Caco-2 (cell line): ENCODE data around the gene INPP5D. TPM values are rescaled to one million over a fixed set of nuclear protein-coding genes. Genes with fewer than 3 reads are reported as not detected.

ENCODE experiments used
- BruUV-seq: library from RNA; stranded (reverse); fragments of 400-500 nt; replicated peaks from 2 replicates; lab custom pipeline; 2021; lab: Mats Ljungman, UMichigan
- CTCF ChIA-PET: fragments of 300-600 bp; sonication (Branson Sonifier 250); formaldehyde crosslinking; loops from one replicate; lab custom pipeline; 2022; ENCODE audit warnings: antibody characterized with exemption; lab: Charles Lee
- POLR2A ChIA-PET: fragments of 300-600 bp; sonication (Branson Sonifier 250); formaldehyde crosslinking; loops from one replicate; lab custom pipeline; 2022; ENCODE audit warnings: antibody characterized with exemption; lab: Charles Lee
- DNase-seq, 2 experiments: peaks; one replicate each; pipeline versions ENCODE4 v3.0.0 to v3.0.0-alpha.2; 2020 to 2022
- H3K27me3 ChIP-seq: replicated peaks from 2 replicates; pipeline ENCODE4 v1.6.0; 2011; ENCODE audit warnings: low read length; ENCODE audit not compliant: control insufficient read depth, insufficient read depth
- H3K36me3 ChIP-seq: 2 replicates; pipeline ENCODE4 v1.5.1; 2011; ENCODE audit warnings: low read length; ENCODE audit not compliant: control insufficient read depth, insufficient read depth
- H3K4me1 ChIP-seq: fragments of 250-450 bp; sonication (Bioruptor Pico); 2 replicates; pipeline ENCODE4 v1.5.1; 2020; ENCODE audit warnings: mild to moderate bottlenecking
- H3K4me3 ChIP-seq: 2 replicates; pipeline ENCODE4 v1.5.1; 2011; ENCODE audit warnings: low read depth, mild to moderate bottlenecking, control low read depth, low read length
- H3K9me3 ChIP-seq: fragments of 250-450 bp; sonication (Bioruptor Pico); 2 replicates; pipeline ENCODE4 v1.5.1; 2020; ENCODE audit warnings: mild to moderate bottlenecking, moderate library complexity
- H3K27ac Mint-ChIP-seq: one replicate; pipeline ENCODE4 v1.8.0; 2022; ENCODE audit warnings: mixed read lengths; ENCODE audit not compliant: unreplicated experiment
- H3K27me3 Mint-ChIP-seq: one replicate; pipeline ENCODE4 v1.8.0; 2022; ENCODE audit warnings: mixed read lengths; ENCODE audit not compliant: insufficient read depth, unreplicated experiment
- H3K36me3 Mint-ChIP-seq: one replicate; pipeline ENCODE4 v1.8.0; 2022; ENCODE audit warnings: mild to moderate bottlenecking, mixed read lengths; ENCODE audit not compliant: insufficient read depth, unreplicated experiment
- H3K4me1 Mint-ChIP-seq: one replicate; pipeline ENCODE4 v1.8.0; 2022; ENCODE audit warnings: low read depth, mixed read lengths; ENCODE audit not compliant: unreplicated experiment
- H3K4me3 Mint-ChIP-seq: one replicate; pipeline ENCODE4 v1.8.0; 2022; ENCODE audit warnings: mild to moderate bottlenecking, moderate library complexity, mixed read lengths; ENCODE audit not compliant: unreplicated experiment
- H3K9me3 Mint-ChIP-seq: one replicate; pipeline ENCODE4 v1.8.0; 2022; ENCODE audit warnings: mixed read lengths; ENCODE audit not compliant: unreplicated experiment
- CTCF ChIP-seq, 2 experiments: fragments of 200-600 bp in 1 of 2; IDR thresholded peaks; 1 replicate in 1 of 2; 2 replicates in 1 of 2; pipeline versions ENCODE4 v1.5.1 to v1.8.0; 2011 to 2022; ENCODE audit warnings: antibody characterized with exemption in 1 of 2, control low read depth in 1 of 2, inconsistent platforms in 1 of 2, low read depth in 1 of 2, low read length in 1 of 2, mild to moderate bottlenecking in 1 of 2, moderate library complexity in 1 of 2; ENCODE audit not compliant: insufficient read depth in 1 of 2, severe bottlenecking in 1 of 2, unreplicated experiment in 1 of 2
- intact Hi-C: fragments of 100-400 bp; cut with micrococcal nuclease; formaldehyde crosslinking; loops from one replicate; pipeline ENCODE4 v1.10.0; 2022; ENCODE audit not compliant: unreplicated experiment
- total RNA-seq: library from RNA; stranded (reverse); gene quantifications from 2 replicates; pipeline ENCODE4 v1.2.3, GENCODE V29; 2022

INPP5D gene
- total RNA-seq, 1 experiment from 2014 or later, result not detected

- no peaks in the 10 kb centered on the region for H3K27me3 Mint-ChIP-seq
- POLR2A ChIA-PET, result no interaction called here
- H3K36me3 Mint-ChIP-seq, result peaks cover 11% of the 10 kb centered on the region
- H3K36me3 ChIP-seq, result no peaks in the 10 kb centered on the region
- H3K27me3 ChIP-seq, result no peaks in the 10 kb centered on the region
- no peak overlapping the region for H3K4me3 Mint-ChIP-seq
- no peaks in the 10 kb centered on the region for H3K9me3 Mint-ChIP-seq
- TF ChIP-seq CTCF (IDR thresholded peaks at IDR 0.05; ENCODE audit: insufficient read depth in 1 of 2, low read depth in 1 of 2, low read length in 1 of 2, severe bottlenecking in 1 of 2, unreplicated experiment in 1 of 2), result no peak
- CTCF ChIA-PET, result no interaction called here
- H3K9me3 ChIP-seq, result no peaks in the 10 kb centered on the region
- H3K27ac Mint-ChIP-seq, result no peak overlapping the region
- DNase-seq, result no peak
- no TSS peak for BruUV-seq
- H3K4me3 ChIP-seq, result no peak overlapping the region
- intact Hi-C loops, result no loop called here
- peaks cover 6% of the 10 kb centered on the region for H3K4me1 Mint-ChIP-seq
- H3K4me1 ChIP-seq, result no peaks in the 10 kb centered on the region
Observed at GRCh38 chr2:233247116-233247515, 187.0 kb downstream of the INPP5D start.

- no peak for TF ChIP-seq CTCF (IDR thresholded peaks at IDR 0.05; ENCODE audit: insufficient read depth in 1 of 2, low read depth in 1 of 2, low read length in 1 of 2, severe bottlenecking in 1 of 2, unreplicated experiment in 1 of 2)
- POLR2A ChIA-PET, result no interaction called here
- Mint-ChIP-seq H3K9me3 (no peaks in the 10 kb centered on the region), H3K4me1 (peaks cover 6% of the 10 kb centered on the region), H3K27ac (no peak overlapping the region), H3K36me3 (peaks cover 11% of the 10 kb centered on the region), H3K27me3 (no peaks in the 10 kb centered on the region), H3K4me3 (no peak overlapping the region)
- CTCF ChIA-PET, result no interaction called here
- BruUV-seq, result no TSS peak
- no peaks in the 10 kb centered on the region for H3K36me3 ChIP-seq
- H3K27me3 ChIP-seq, result no peaks in the 10 kb centered on the region
- intact Hi-C loops, result no loop called here
- H3K4me1 ChIP-seq, result no peaks in the 10 kb centered on the region
- H3K9me3 ChIP-seq, result no peaks in the 10 kb centered on the region
- H3K4me3 ChIP-seq, result no peak overlapping the region
- peak; percentile 12 to 52 for DNase-seq
Observed at GRCh38 chr2:233247744-233248143, 187.6 kb downstream of the INPP5D start.

GRCh38 chr2:233248999-233249398 lies 188.9 kb downstream of the INPP5D start:
- CTCF ChIA-PET, result no interaction called here
- no peak for TF ChIP-seq CTCF (IDR thresholded peaks at IDR 0.05; ENCODE audit: insufficient read depth in 1 of 2, low read depth in 1 of 2, low read length in 1 of 2, severe bottlenecking in 1 of 2, unreplicated experiment in 1 of 2)
- intact Hi-C loops, result no loop called here
- POLR2A ChIA-PET, result no interaction called here
- Histone ChIP-seq H3K4me1 (peaks cover 3% of the 10 kb centered on the region; the same call in 1 of the 2 replicates), H3K27me3 (no peaks in the 10 kb centered on the region), H3K4me3 (no peak overlapping the region), H3K9me3 (no peaks in the 10 kb centered on the region), H3K36me3 (no peaks in the 10 kb centered on the region)
- BruUV-seq, result no TSS peak
- H3K9me3 Mint-ChIP-seq, result no peaks in the 10 kb centered on the region
- peaks cover 11% of the 10 kb centered on the region for H3K36me3 Mint-ChIP-seq
- no peak for DNase-seq
- peaks cover 6% of the 10 kb centered on the region for H3K4me1 Mint-ChIP-seq
- H3K4me3 Mint-ChIP-seq, result no peak overlapping the region
- H3K27ac Mint-ChIP-seq, result no peak overlapping the region
- no peaks in the 10 kb centered on the region for H3K27me3 Mint-ChIP-seq
